Activated naive CD4-positive, alpha-beta T cell treated with anti-CD3 and anti-CD28 coated beads, Interleukin-2, amount 10 ng/mL, durations not matched to agents 7 days and 5 days (primary cell): Measurements from ENCODE around the gene SAMD7.

Source experiments
- CTCF ChIA-PET: fragments of 350-600 bp; sonication (Branson Sonifier 250); formaldehyde crosslinking; loops from one replicate; lab custom pipeline; 2021; ENCODE audit warnings: antibody characterized with exemption; lab: Charles Lee
- DNase-seq: peaks from one replicate; pipeline ENCODE4 v3.0.0-alpha.2; 2020
- H3K27ac Mint-ChIP-seq: one replicate; pipeline ENCODE4 v1.8.0; 2021; ENCODE audit warnings: mild to moderate bottlenecking, moderate library complexity, mixed read lengths
- H3K27me3 Mint-ChIP-seq: one replicate; pipeline ENCODE4 v1.8.0; 2021; ENCODE audit warnings: mild to moderate bottlenecking, mixed read lengths
- H3K36me3 Mint-ChIP-seq: one replicate; pipeline ENCODE4 v1.8.0; 2021; ENCODE audit warnings: mixed read lengths
- H3K4me1 Mint-ChIP-seq: one replicate; pipeline ENCODE4 v1.8.0; 2021; ENCODE audit warnings: mixed read lengths
- H3K4me3 Mint-ChIP-seq: one replicate; pipeline ENCODE4 v1.8.0; 2021; ENCODE audit warnings: mild to moderate bottlenecking, moderate library complexity, mixed read lengths
- H3K9me3 Mint-ChIP-seq: one replicate; pipeline ENCODE4 v1.8.0; 2021; ENCODE audit warnings: mixed read lengths

Gene SAMD7

DNA sequence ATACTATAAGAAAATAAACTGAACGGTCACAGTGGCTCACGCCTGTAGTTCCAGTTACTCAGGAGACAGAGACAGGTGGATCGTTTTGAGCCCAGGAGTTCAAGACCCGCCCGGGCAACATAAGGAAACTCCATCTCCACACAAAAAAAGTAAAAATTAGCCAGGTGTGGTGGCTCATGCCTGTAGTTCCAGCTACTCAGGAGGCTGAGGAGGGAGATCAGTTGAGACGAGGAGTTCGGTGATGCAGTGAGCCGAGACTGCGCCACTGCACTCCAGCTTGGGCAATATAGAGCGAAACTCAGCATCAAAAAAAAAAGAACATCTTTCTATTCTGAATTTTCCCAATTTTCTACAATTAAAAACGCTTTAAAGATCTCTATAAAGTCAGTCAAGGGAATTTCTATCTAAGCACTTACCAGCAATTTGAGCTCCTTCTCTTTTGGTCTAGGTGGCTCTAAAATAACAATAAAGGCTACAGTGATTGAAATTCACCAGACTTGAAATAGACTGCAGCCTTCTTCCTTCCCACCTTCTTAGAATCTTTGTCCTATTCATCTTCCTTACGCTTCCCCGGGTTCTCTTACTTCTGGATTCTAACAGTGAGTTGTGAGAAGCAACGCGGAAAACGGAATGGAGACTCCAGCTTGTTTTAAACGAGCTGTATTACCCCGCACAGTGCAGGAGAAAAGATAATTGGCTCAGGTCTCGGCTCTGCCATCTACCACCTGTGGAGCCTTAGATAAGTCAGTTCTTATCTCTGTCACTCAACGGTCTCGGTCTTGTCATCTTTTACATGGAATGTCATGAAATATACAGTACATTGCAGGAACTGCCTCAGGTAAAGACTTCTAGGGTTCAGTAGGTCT is 54.4 kb downstream of the SAMD7 start:
- peaks cover 42% of the 10 kb centered on the region for H3K4me1 Mint-ChIP-seq
- CTCF ChIA-PET = interaction anchor here (0.6 to 3.0 kb wide), 9 partner anchors 15 to 203 kb away, joined by 3 to 9 read pairs (median 3); partner anchors contain the start of genes GPR160, LRRC34 and LRRIQ4

GRCh38 chr3:169966428-169966950 is 55.1 kb downstream of the SAMD7 start, which contains the start of gene SEC62:
SEC62 (plus strand) TSS chr3:169966807; CDS start chr3:169966823, 16 bp downstream.
- H3K36me3 Mint-ChIP-seq = peaks cover 14% of the 10 kb centered on the region
- H3K27me3 Mint-ChIP-seq = no peaks in the 10 kb centered on the region
- peak; percentile 96 for DNase-seq
- H3K27ac Mint-ChIP-seq = peak within 1 kb of the TSS; percentile 98
- H3K4me1 Mint-ChIP-seq = peaks cover 44% of the 10 kb centered on the region
- peak within 1 kb of the TSS; percentile 96 for H3K4me3 Mint-ChIP-seq
- peaks cover 4% of the 10 kb centered on the region for H3K9me3 Mint-ChIP-seq
- CTCF ChIA-PET = interaction anchor here (0.6 to 3.0 kb wide), 15 partner anchors 12 to 204 kb away, joined by 3 to 9 read pairs (median 3); partner anchors contain the start of genes GPR160, LRRC34, LRRIQ4 and TERC

More for the DNA sequence above, 54.4 kb downstream of the SAMD7 start:
- Mint-ChIP-seq H3K27me3 (no peaks in the 10 kb centered on the region), H3K27ac (peak overlapping the region; percentile 98), H3K36me3 (peaks cover 14% of the 10 kb centered on the region), H3K4me3 (peak overlapping the region; percentile 96), H3K9me3 (peaks cover 4% of the 10 kb centered on the region)
- no peak for DNase-seq

DNA sequence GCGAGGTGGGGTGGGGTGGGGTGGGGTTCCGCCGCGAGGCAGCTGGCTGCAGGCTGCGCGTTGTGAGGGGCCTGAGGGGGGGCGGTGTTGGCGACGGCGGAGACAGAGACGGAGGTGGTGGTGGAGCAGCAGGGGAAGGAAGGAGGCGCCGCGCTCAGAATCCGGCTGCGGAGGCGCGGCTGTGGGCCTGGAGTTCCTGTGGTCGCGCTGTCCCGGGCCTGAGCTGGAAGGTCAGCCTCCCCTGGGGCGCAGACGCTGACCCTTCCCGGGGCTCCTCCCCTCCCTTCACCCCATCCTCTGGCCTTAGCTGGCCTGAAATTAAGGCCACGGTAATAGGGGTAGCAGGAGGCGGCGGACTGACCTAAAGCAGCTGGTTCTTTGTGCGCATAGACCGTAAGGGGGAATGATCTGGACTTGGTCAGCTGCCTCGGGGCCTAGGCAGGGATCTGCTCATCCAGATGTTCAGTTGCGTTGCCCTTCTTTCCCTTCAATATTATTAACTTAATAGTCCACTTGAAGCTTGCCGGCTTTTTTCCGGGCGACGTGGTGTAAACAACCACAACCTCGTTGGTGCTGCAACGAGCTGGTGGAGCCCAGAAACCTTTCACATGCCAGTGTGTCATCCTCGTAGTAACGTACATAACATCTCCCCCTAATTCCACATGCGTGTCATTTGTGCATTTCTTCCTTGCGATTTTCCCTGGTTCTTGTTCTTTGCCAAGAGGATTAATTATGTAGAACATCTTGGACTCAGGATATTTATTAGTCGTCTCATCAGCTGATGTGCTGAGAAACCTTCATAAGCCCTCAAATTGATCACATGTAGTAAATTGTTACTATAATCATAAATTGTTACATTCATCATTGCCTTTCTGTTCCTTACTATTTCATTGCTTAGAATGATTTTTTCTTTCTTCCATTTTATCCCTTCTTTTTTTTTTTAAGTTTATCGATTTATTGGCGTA is 55.9 kb downstream of the SAMD7 start:
- H3K4me1 Mint-ChIP-seq = peaks cover 50% of the 10 kb centered on the region
- H3K36me3 Mint-ChIP-seq = peaks cover 20% of the 10 kb centered on the region
- peaks cover 4% of the 10 kb centered on the region for H3K9me3 Mint-ChIP-seq
- H3K27ac Mint-ChIP-seq = peak overlapping the region; percentile 98
- H3K27me3 Mint-ChIP-seq = no peaks in the 10 kb centered on the region
- peak overlapping the region; percentile 96 for H3K4me3 Mint-ChIP-seq
- CTCF ChIA-PET = interaction anchor here (0.5 to 3.0 kb wide), 11 partner anchors 13 to 204 kb away, joined by 3 to 9 read pairs (median 3); partner anchors contain the start of genes GPR160 and TERC
- DNase-seq = peak; percentile 56

DNA sequence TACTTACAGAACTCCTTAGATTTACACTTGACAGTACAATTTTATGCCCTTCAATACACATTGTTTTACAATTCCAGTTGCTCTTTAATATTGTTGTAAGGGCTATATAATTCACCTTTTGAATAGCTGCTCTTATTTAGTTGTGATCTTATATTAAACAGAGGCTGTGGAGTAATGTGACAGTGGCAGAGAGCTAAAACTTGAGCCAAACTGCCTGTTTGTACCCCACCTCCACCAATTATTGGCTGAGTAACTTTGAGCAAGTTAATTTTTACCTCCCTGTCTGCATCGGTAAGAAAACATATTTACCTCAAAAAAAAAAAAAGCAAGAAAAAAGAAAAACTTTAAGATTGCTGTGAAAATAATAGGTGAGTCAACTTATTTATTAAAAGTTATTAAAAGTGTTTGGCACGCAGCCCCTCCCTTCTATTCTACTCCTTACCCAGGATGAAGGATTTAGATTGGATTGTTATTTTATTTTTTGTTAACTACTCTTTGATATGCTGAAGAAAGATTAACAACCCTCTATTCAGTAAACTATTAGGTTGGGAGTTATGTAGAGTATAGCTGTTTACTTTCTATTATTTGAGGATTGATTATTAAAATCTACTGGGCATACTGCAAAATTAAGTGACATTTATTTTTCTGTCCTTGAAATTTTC is 57.0 kb downstream of the SAMD7 start:
- no peak for DNase-seq
- Mint-ChIP-seq H3K9me3 (peaks cover 4% of the 10 kb centered on the region), H3K27ac (no peak overlapping the region), H3K4me3 (peak overlapping the region; percentile 96), H3K4me1 (peaks cover 54% of the 10 kb centered on the region), H3K27me3 (no peaks in the 10 kb centered on the region), H3K36me3 (peaks cover 23% of the 10 kb centered on the region)
- CTCF ChIA-PET = interaction anchor here (1.1 to 3.0 kb wide), 4 partner anchors 38 to 143 kb away, joined by 3 to 9 read pairs (median 5); partner anchors contain the start of gene GPR160

- DNase-seq = no peak
- Mint-ChIP-seq H3K36me3 (peaks cover 30% of the 10 kb centered on the region), H3K4me3 (no peak overlapping the region), H3K9me3 (peaks cover 3% of the 10 kb centered on the region), H3K4me1 (peaks cover 60% of the 10 kb centered on the region), H3K27me3 (no peaks in the 10 kb centered on the region), H3K27ac (no peak overlapping the region)
- CTCF ChIA-PET = interaction anchor here (0.7 kb wide), 1 partner anchor 31 kb away, joined by 3 read pairs; no protein-coding TSS in a partner anchor
Observed at GRCh38 chr3:169969174-169970095, 58.1 kb downstream of the SAMD7 start.

DNA sequence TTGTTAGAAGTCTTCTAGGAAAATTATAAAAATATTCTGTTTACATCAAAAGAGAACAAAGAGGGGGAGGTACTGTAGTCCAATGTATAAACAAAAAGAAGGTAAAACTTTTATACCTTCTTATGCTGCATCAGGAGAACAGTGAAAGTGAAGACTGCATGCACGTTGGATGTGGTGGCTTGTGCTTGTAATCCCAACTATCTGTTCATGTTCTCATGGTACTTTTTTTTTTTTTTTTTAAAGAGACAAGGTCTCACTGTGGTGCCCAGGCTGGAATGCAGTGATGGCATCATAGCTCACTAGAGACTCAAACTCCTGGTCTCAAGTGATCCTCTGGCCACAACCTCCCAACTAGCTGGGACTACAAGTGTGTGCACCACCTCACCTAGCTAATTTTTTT is 59.5 kb downstream of the SAMD7 start:
- Mint-ChIP-seq H3K4me1 (peaks cover 56% of the 10 kb centered on the region), H3K27me3 (no peaks in the 10 kb centered on the region), H3K9me3 (no peaks in the 10 kb centered on the region), H3K27ac (no peak overlapping the region), H3K4me3 (no peak overlapping the region), H3K36me3 (peaks cover 31% of the 10 kb centered on the region)
- CTCF ChIA-PET = no interaction called here
- DNase-seq = no peak

DNA sequence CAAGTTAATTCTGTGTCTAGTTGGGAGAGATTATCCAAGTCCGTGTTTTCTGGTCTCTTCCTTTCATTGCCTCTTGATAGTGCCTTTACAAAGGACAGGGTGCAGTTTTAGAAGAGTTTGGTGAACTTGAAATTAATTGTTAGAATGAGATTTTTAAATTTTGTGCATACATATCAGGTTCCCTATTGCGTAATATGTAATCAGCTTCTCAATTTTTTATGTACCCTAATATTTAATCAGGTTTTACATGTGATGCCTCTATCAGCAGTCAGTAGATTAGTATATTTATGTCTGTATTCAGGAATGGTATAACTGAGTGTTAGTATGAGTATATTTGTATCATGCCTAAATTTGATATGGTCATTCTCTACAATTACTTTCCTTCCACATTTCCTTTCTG is 60.1 kb downstream of the SAMD7 start:
- no peak for DNase-seq
- no peaks in the 10 kb centered on the region for H3K9me3 Mint-ChIP-seq
- no peaks in the 10 kb centered on the region for H3K27me3 Mint-ChIP-seq
- H3K4me1 Mint-ChIP-seq = peaks cover 50% of the 10 kb centered on the region
- no peak overlapping the region for H3K4me3 Mint-ChIP-seq
- CTCF ChIA-PET = no interaction called here
- H3K27ac Mint-ChIP-seq = no peak overlapping the region
- H3K36me3 Mint-ChIP-seq = peaks cover 36% of the 10 kb centered on the region

GRCh38 chr3:169980055-169980454 is 68.7 kb downstream of the SAMD7 start:
- Mint-ChIP-seq H3K4me3 (no peak overlapping the region), H3K27me3 (no peaks in the 10 kb centered on the region), H3K9me3 (no peaks in the 10 kb centered on the region), H3K36me3 (peaks cover 63% of the 10 kb centered on the region), H3K27ac (no peak overlapping the region), H3K4me1 (no peaks in the 10 kb centered on the region)
- CTCF ChIA-PET = no interaction called here
- DNase-seq = no peak

- H3K9me3 Mint-ChIP-seq = no peaks in the 10 kb centered on the region
- H3K36me3 Mint-ChIP-seq = peaks cover 57% of the 10 kb centered on the region
- H3K27ac Mint-ChIP-seq = no peak overlapping the region
- H3K4me1 Mint-ChIP-seq = no peaks in the 10 kb centered on the region
- DNase-seq = no peak
- CTCF ChIA-PET = no interaction called here
- no peak overlapping the region for H3K4me3 Mint-ChIP-seq
- H3K27me3 Mint-ChIP-seq = no peaks in the 10 kb centered on the region
Observed at GRCh38 chr3:169984292-169984691, 72.9 kb downstream of the SAMD7 start.
